NCI-H1092 treated with DMSO at 0.1 percent for 48 hours (cell line): ENCODE results near the gene DAG1.

Source experiments
- DNase-seq: peaks from one replicate; lab custom pipeline; 2025; lab: John Stamatoyannopoulos, UW

DAG1 gene

DNA sequence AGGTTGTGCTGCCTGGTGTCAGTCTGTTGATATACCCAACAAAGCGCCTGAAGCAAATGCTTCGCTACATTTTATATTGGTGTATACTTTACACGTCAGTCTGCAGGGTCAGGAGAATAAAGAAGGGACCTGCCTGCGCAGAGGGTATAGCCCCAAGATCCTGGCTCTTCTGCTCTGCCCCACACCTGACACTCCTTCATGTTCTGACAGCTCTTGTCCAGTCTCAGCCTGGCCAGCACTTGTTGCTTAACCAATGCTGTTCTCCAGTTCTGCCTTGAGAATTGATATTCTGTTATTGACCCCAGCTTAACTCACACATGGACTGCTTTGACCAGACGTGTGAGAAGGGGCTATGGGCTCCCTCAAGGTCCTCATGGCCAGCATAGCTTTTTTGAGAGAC lies 48.4 kb downstream of the DAG1 start:
- DNase-seq = no peak

DNA sequence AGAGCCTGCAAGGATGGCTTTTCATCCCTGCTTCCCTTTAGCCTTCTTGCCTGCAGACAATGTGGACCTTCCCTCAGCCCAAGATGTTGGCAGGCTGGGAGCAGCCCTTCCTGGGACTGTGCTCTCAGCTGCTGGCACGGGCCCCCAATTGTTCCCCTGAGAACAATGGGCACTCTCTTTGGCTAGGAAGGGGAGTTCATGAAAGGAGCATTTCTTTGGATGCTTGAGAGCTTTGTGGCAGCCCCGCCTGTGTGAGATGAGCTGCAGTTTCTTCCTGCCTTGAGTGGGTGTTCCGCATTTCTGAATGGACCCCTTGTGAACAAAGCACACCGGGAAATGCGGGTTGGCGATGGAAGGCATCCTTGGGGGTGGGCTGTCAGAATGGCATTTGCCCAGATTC lies 49.2 kb downstream of the DAG1 start:
- no peak for DNase-seq

DNA sequence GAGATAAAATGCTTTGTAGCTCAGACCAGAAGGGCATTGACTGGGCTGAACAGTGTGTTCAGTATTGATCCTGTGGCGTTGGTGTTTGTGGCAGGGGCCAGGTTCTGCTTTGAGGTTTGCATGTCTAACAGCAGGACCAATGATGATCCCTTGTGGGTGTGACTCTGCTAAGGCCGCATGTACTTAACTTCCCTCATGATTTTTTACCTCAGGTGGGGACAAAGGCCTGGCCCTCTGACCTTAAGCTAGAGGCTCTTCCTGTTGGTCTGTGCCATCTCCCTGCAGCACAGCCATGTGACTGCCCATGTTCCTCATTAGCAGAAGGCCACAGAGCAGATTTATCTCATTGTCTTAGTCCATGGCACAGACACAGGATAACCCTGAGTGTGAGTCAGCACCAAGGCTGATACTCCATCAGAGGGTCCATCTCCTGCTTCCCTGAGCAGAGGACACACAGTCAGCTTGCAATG lies 49.9 kb downstream of the DAG1 start:
- DNase-seq = no peak

DNA sequence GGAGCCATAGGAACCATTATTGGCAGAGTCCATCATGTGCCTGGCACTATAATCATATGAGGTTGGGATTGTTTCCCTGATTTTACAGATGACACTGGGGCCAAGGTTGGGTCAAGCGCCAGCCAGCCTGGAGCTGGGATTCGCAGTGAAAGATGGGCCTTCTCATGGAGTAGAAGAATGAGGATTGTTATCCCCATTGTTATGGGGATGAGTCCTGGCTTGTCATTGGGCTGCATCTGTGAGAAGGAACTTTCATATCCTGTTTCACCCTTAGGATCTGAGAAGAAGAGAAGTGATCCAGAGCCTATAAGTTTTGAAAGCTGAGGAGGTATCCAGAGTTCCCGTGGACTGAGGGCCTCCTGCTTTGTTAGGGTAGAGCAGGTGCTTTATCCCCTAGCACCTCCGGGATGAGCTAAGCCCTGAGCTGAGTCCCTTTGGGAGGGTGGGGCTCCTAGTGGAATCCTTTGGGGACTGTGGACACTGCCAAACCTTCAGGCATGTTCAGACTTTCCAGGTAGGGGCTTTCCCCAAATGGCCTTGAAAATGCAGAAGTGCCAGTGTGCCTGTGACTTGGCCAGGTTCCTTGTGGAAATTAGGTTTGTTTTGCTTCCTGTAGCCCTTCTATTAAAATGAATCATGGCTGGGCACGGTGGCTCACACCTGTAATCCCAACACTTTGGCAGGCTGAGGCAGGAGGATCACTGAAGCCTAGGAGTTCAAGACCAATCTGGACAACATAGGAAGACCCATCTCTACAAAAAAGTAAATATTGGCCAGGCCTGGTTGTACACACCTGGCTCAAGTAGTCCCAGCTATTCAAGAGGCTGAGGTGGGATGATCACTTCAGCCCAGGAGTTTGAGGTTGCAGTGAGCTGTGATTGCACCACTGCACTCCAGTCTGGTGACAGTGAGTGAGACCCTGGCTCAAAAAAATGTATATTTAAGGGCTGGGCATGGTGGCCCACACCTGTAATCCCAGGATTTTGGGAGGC lies 54.0 kb downstream of the DAG1 start:
- no peak for DNase-seq

DNA sequence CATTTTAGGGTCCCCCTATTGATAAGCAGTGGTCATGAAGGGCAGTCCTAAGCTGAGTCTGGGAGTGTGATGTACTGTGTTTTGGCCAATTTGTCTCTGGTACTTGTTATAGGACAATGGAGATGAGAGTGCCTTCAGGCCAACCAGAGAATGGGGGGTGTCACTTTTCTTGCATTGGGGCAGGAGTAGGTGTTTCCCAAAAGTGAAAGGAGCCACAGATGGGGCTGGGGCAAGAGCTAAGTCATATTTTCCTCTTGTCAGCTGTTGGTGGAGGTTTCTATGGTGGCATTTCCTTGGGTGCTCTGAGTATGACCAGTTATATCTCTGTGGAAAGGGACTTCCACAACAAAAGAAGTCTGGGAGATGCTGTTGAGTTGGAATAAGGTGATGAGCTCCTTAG lies 59.5 kb downstream of the DAG1 start:
- no peak for DNase-seq

DNA sequence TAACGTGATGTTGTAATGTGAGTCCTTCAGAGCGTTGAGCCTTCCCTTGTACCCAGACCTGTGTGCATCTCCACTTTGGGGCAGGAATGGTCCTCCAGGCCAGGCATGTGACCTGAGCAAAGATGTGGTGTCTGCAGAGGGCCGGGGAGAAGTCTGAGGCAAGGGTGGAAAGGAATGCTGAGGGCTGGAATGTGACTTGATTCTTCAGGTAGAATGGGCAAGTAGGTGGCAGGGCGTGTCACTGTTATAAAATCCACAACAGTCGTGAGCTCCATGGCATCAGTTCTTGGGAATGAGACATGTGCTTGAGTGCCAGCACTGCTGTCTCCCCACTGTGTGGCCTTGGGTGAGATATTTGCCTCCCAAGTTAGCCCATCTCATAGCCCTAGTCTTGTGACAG lies 60.2 kb downstream of the DAG1 start:
- no peak for DNase-seq

DNA sequence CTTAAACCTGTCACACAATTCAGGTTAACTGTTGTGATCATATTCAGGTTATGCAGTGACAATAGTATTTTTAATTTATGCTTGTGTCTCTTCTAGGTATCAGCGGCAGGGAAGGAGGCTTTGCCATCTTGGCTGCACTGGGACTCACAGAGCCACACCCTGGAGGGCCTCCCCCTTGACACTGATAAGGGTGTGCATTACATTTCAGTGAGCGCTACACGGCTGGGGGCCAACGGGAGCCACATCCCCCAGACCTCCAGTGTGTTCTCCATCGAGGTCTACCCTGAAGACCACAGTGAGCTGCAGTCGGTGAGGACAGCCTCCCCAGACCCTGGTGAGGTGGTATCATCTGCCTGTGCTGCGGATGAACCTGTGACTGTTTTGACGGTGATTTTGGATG lies 60.6 kb downstream of the DAG1 start:
- DNase-seq = no peak

DNA sequence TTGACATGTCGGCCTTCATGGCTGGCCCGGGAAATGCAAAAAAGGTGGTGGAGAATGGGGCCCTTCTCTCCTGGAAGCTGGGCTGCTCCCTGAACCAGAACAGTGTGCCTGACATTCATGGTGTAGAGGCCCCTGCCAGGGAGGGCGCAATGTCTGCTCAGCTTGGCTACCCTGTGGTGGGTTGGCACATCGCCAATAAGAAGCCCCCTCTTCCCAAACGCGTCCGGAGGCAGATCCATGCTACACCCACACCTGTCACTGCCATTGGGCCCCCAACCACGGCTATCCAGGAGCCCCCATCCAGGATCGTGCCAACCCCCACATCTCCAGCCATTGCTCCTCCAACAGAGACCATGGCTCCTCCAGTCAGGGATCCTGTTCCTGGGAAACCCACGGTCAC lies 61.2 kb downstream of the DAG1 start:
- no peak for DNase-seq

DNA sequence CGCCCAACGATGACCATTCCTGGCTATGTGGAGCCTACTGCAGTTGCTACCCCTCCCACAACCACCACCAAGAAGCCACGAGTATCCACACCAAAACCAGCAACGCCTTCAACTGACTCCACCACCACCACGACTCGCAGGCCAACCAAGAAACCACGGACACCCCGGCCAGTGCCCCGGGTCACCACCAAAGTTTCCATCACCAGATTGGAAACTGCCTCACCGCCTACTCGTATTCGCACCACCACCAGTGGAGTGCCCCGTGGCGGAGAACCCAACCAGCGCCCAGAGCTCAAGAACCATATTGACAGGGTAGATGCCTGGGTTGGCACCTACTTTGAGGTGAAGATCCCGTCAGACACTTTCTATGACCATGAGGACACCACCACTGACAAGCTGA lies 61.6 kb downstream of the DAG1 start:
- DNase-seq = no peak

DNA sequence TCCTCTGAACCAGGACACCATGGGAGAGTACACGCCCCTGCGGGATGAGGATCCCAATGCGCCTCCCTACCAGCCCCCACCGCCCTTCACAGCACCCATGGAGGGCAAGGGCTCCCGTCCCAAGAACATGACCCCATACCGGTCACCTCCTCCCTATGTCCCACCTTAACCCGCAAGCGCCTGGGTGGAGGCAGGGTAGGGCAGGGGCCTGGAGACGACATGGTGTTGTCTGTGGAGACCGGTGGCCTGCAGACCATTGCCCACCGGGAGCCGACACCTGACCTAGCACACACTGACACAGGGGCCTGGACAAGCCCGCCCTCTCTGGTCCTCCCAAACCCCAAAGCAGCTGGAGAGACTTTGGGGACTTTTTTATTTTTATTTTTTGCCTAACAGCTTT lies 63.0 kb downstream of the DAG1 start:
- DNase-seq = no peak

DNA sequence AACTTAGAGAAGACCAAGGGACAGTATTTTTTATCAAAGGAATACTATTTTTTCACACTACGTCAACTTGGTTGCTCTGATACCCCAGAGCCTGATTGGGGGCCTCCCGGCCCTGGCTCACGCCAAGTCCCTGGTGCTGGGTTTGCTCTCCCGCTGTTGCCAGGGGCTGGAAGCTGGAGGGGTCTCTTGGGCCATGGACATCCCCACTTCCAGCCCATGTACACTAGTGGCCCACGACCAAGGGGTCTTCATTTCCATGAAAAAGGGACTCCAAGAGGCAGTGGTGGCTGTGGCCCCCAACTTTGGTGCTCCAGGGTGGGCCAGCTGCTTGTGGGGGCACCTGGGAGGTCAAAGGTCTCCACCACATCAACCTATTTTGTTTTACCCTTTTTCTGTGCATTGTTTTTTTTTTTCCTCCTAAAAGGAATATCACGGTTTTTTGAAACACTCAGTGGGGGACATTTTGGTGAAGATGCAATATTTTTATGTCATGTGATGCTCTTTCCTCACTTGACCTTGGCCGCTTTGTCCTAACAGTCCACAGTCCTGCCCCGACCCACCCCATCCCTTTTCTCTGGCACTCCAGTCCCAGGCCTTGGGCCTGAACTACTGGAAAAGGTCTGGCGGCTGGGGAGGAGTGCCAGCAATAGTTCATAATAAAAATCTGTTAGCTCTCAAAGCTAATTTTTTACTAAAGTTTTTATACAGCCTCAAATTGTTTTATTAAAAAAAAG lies 63.9 kb downstream of the DAG1 start:
- no peak for DNase-seq

DNA sequence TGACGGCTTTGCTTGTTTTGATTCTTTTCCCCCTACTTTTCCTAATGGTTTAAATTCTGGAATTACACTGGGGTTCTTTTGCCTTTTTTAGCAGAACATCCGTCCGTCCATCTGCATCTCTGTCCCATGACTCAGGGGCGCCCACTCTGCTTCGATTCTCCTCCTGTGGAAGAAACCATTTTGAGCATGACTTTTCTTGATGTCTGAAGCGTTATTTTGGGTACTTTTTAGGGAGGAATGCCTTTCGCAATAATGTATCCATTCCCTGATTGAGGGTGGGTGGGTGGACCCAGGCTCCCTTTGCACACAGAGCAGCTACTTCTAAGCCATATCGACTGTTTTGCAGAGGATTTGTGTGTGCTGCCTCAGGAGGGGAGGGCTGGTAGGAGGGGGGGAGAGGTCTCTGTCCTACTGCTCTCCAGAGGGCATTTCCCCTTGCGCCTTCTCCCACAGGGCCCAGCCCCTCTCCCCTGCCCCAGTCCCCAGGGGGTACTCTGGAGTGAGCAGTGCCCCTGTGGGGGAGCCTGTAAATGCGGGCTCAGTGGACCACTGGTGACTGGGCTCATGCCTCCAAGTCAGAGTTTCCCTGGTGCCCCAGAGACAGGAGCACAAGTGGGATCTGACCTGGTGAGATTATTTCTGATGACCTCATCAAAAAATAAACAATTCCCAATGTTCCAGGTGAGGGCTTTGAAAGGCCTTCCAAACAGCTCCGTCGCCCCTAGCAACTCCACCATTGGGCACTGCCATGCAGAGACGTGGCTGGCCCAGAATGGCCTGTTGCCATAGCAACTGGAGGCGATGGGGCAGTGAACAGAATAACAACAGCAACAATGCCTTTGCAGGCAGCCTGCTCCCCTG lies 64.7 kb downstream of the DAG1 start:
- DNase-seq = peak; percentile 47

DNA sequence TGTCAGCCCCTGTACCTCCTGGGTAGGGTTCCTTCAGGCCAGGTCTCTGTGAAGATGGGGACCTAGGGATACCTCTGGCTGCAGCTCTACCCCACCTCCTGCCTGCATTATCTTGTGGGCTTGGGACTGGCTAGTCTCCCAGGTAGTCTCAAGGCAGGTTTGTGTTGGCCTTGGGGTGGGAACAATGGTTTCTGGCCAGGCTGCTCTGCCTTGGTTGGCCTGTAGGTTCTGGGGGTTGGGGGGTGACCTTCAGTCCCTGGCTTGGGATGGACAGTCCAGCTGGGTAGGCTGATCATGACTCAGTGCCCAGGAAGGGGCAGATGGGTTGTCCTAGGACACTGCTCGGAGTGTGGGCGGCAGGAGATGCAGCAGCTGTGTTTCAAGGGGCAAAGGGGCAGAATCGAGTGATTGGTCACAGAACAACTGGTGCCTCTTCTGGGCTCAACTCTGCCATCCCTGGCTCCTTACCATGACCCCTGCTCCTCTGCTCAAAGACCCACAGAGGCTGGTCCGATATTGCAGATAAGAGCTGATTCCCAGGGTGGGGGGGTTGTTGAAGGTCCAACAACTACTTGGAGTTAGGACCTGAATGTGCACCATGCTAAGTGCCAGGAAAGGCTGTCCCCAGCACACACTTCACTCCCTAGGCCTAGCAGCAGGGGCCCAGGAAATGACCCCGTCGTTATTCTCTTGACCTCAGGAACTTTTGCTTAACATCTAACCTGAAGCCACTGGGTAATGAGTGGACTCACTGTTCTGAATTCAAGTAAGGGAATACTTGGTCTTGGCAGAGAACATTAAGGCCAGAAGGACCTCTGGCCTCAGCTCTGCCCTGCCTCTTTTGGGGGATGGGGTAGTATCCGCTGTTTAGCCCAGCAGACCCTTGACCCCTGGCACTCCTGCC lies 66.2 kb downstream of the DAG1 start:
- no peak for DNase-seq

DNA sequence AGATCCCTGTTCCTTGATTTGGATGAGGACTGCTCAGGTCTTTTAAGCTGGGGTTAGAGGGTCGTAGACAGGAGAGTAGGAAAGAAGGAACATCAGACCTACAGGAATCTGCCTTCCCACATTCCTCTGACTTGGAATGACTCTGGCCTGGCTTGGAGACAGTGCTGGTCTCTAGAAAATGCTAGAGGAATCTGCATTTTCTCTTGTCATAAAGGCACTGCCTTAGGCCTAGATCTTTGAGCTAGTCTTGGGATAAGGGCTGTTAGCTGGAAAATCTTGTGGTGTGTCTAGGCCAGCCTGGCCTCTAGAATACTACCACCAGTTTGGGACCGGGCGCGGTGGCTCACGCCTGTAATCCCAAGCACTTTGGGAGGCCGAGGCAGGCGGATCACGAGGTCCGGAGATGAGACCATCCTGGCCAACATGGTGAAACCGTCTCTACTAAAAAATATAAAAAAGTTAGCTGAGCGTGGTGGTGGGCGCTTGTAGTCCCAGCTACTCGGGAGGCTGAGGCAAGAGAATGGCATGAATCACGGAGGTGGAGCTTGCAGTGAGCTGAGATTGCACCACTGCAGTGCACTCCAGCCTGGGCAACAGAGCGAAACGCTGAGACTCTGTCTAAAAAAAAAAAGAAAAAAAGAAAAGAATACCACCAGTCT lies 66.9 kb downstream of the DAG1 start:
- DNase-seq = no peak

DNA sequence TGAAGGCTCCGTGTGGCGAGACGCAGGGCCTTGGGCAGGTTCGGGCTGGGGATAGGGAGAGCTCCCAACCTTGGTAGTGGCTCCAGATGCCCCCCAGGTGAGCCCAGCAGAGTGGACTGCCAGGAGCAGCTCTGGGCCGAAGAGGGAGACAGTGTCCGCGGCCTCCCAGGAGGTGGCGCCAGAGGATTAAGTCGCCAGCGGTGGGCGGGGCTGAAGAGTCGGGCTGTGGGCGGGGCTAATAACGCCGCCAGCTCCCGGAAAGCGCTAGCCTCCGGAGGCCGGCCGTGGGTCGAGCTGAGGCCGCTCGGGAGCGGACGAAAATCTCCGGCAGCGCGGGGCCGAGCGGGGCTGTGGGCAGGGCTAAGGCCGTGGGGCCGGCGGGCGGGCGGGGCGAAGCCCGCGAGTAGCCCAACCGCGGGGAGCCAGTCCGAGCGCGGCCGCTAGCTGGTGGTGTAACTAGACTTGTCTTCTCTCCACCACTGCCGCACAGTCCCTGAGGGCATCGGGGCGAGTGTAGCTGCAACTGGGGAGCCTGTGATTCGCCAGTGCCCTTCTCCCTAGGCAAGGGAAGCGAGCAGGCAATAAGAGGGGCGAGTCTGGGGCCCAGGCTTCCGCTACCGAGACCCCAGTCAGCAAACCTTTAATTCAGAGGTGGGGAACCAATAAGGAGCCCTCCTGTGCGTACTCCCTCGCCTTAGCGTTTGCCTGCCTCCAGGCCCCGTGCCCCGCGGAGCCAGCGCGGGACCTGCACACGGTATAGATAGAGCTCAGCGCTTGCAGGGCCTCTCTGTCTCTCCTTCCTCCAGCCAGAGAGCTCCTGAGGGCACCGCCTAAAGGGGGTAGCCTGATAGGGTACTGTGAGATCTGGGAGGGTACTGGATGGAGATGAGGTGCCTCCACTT lies 69.8 kb downstream of the DAG1 start:
- peak; percentile 86 for DNase-seq

DNA sequence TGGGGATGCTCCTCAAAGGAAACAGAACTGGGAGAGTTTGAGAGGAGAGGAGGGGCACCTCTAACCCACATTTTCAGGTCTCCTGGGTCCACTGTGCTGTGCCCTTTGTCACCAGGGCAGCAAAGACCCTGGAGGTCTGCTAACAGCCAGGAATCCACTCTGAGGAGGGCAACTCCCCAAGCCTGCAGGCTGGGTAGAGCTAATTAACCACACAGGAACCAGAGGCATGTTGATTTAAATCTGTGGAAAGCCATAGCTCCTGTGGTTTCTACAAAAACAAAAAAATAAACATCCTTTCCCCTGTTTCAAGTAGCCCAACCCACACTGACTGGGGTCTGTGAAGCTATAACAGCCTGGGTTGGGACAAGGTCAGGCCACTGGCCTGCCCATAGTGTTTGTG lies 82.0 kb downstream of the DAG1 start:
- no peak for DNase-seq

DNA sequence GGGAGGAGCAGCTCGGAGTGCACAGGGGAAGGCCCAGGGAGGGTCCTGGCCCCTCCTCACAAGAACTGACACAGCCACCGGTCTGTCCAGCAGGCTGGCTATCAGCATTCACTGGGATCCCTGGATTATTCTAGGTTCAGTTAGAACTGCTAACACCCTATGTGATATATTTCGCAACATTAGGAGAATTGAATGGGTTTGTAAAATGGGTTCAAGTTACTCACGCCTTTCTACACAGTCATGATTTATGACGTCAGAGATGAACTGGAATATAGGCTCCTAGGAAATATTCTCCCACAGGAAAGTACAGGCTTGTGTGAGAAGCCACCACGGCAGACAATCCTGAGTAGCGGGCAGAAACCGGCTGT lies 83.2 kb downstream of the DAG1 start:
- no peak for DNase-seq

DNA sequence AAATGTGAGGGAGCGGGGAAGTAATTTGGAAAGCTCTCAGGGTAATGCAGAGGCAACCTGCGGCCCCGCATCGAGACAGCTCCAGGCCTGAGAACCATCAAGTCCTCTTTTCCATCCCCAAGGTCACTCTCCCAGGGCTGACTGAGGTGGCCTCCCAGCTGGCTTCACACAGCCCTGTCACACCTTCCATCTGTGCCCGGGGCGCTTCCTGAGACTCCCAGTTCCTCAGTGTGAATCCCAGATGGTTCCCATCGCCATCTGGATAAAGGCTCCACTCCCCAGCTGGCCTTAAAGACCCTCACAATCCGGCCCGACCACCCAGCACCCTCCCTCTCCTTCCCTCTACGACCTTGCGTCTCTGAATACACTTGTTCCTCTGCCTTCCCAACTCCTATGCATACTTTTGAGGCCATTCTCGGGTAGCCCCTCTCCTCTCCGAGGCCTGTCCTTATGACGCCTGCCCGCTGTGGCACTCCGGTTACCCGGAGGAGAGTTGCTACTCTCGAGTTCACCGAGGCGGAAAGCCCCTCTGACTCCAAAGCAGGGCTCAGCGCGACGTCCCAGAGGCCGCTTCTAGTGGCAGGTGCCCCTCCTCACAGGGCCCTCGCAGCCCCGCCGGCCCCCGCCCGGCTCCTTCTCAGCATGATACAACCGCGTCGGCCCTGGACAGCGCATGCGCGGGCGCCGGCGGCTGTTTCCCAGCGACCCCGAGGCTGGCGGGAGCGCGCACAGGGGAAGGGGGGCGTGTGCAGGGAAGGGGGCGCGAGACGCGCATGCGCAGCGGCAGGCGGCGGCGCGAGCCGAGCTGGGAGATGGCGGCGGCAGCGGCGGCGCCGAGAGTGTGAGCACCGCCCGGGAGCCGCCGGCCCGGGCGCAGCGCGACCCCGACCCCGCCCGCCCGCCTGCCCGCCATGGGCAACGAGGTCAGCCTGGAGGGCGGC lies 83.9 kb downstream of the DAG1 start, which contains the start of gene BSN:
BSN (plus strand) TSS at position 786 of the 941 bp plus-strand sequence; CDS start at position 912, 126 bp downstream.
- peak; percentile 83 for DNase-seq
